C4-2B (cell line): ENCODE data around the gene C2CD3.

Experiments
- H3K27ac ChIP-seq: fragments of 450-650 bp; 2 replicates; pipeline ENCODE4 v1.5.1; 2017
- ZFX ChIP-seq: fragments of 450-650 bp; IDR thresholded peaks from 2 replicates; pipeline ENCODE4 v1.6.1; 2017
- TF ChIP-seq, protein P1 (sequence below): fragments of 450-650 bp; conservative IDR thresholded peaks from 2 replicates; pipeline ENCODE4 v1.5.1; 2017; ENCODE audit warnings: mild to moderate bottlenecking

The C2CD3 gene

DNA sequence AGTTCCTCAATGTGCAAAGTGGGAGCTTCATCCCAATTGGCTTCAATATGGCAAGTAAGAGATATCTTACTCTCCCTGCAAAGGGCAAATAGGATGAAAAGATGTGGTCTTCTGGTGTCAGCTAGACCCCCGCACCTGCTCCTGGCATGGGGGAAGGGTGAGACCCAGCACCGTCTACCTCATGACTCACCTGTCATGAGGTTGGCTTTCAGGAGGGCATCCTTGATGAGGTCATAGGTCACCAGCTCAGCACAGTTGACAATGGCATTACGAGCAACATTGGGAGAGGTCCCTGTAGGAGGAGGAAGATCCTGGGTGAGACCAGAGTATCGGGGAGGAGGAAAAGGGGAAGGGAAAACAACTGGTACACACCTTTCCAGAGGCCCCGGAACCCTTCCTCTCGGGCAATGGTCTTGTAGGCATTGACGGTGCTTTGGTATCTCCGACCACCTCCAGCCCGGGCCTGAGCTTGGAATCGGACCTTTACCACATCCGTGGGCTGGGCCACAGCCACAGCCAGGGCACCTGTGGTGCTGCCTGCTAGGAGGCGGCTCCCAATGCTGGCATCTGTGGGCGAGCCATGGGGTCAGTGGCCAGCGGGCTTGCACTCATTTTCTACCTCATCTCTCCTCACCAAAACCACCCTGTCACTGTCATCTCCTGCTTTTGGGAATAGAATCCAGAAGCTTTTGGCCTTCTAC, 194.2 kb downstream of the C2CD3 start:
- TF ChIP-seq, protein P1, sequence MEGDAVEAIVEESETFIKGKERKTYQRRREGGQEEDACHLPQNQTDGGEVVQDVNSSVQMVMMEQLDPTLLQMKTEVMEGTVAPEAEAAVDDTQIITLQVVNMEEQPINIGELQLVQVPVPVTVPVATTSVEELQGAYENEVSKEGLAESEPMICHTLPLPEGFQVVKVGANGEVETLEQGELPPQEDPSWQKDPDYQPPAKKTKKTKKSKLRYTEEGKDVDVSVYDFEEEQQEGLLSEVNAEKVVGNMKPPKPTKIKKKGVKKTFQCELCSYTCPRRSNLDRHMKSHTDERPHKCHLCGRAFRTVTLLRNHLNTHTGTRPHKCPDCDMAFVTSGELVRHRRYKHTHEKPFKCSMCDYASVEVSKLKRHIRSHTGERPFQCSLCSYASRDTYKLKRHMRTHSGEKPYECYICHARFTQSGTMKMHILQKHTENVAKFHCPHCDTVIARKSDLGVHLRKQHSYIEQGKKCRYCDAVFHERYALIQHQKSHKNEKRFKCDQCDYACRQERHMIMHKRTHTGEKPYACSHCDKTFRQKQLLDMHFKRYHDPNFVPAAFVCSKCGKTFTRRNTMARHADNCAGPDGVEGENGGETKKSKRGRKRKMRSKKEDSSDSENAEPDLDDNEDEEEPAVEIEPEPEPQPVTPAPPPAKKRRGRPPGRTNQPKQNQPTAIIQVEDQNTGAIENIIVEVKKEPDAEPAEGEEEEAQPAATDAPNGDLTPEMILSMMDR, result no peak
- no peak for TF ChIP-seq ZFX

DNA sequence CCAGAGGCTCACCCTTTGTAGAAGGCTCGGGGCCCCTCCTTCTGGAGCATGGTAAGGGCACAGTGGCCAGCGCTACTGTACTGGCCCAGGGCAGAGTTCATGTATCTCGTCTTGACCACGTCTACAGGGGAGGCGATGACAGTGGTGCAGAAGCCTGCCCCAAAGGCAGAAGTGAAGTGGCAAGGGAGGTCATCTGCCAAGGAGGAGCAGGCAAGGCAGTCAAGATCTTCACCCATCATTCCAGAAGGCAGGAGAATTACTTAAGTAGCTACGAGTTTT, 195.4 kb downstream of the C2CD3 start:
- H3K27ac ChIP-seq, result no peak overlapping the region

More for the DNA sequence above, 194.2 kb downstream of the C2CD3 start:
- H3K27ac ChIP-seq, result no peak overlapping the region

DNA sequence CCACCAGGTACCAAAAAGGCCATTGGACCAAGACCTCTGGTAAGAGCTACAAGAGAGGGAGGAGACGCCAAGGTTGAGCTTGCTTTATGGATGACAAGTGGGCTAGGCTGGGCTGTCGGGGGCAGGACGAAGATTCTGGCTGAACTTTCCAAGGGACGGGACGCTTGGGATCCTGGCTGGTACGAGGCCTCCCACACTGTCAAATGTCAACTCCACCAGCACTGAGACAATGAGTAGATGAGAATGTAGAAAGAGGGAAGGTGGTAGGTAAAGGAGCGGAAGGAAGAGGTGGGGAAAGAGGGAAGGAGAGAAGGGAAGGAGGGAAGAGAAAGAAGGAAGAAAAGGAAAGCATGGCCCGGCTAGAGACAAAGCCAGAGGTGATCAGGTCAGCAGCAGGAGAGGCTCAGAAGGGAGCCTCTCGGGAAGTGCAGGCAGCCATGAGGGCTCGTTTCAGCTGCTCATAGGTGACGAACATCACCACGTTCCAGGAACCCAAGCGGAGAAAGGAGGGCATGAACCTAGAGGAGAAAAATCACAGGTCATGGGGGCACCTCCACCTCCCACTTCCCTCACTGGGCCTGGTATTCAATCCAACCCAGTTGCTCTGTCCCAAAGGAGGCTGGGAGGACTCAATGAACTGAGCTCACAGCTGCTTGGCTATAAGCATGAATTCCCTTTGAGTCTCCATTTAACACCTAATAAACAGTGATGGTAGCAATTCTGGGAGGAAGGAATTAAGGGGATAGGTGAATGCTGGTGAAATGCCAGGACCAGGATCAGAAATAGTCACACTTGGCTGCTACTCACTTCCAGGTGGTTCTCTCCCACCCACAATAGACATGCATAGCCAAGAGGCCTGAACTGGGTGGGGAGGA, 196.0 kb downstream of the C2CD3 start:
- TF ChIP-seq, protein P1, result no peak
- TF ChIP-seq ZFX, result no peak
- H3K27ac ChIP-seq, result no peak overlapping the region

More for the DNA sequence above, 195.4 kb downstream of the C2CD3 start:
- TF ChIP-seq ZFX, result no peak
- TF ChIP-seq, protein P1, result no peak

DNA sequence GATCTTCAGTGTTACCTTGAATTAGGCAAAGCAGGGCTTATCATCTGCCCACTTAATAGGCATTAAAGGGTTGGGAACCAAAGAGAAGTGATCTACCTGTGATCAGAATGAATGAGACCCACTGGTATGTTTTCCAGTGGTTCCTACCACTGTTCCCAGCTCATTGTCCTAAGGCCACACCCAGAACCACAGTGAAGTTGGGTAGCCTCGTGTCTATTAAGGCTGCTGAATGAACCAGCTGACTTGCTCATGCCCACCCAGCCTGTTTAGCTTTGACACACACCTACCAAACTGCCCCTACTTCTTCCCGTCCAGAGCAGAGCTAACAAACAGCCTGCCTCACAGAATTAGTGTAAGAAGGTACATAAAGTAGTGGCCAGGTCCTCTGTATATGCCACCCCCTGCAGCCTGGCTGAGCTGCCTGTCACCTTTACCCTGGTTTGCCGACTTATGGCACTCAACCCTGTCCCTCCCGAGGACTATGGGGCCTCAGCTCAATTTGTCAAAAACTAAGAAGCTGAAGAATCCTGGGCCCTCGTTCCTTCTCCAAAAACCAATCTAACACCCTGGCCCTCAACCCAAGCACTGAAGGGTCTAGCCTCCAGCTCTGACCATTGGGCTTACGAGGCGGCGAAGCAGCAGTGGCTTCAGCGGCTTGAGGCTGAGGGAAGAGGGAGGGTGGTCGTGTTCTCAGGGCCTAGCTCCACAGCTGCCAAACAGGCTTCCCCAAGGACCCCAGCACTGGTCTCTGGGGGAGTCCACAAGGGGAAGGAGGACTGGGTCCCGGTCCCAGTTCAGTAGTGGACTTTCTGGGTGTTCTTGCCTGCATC, 198.0 kb downstream of the C2CD3 start:
- H3K27ac ChIP-seq, result no peak overlapping the region
- no peak for TF ChIP-seq ZFX
- TF ChIP-seq, protein P1, result no peak

DNA sequence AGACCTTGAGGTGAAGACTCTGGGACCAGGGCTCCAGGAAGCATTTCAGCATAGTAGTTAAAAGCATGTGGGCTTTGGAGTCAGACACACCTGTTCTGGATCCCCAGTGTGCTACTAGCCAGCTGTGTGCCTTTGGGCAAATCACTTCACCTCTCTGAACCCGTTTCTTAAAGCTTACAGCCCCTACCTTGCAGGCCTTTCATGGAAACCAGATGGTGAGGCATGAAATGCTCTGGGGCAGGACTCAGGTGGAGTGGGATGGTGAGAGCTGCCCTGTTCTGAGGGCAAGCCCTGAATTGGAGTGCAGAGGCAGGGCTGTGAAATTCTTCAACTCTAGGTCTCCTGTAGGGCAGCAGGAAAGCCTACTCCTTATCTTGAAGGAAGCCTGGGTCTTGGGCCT, 198.6 kb downstream of the C2CD3 start:
- no peak overlapping the region for H3K27ac ChIP-seq
- TF ChIP-seq ZFX, result no peak
- TF ChIP-seq, protein P1, result no peak

DNA sequence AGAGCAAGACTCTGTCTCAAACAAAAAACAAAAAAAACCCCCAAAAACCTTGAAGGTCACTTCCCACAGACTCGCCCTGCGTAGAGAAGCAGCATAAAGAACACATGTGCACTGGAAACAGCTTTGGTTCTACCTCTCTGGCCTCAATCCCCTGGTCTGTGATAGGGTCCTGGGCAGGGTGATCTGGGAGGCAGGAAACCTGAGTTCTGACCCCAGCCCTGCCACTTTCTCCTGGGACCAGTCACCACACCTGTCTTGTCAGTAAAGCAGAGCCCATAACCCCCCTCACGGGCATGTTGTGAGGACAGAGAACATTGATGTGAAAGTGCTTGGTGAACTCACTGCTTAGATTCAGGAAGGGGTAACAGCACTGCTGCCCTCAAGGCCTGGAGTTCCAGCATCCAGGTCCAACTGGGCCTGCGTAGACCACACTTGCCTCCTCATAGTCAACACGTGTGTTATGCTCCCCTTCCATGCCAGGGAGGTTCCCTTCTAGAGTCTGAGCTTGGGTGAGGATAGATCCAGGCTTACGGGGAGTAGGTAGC, 199.6 kb downstream of the C2CD3 start:
- TF ChIP-seq, protein P1, result no peak
- no peak for TF ChIP-seq ZFX
- H3K27ac ChIP-seq, result no peak overlapping the region
